HUDEP-2 (cell line): ENCODE data around the gene JADE3.

Experiments used
- DNase-seq, 76 experiments: peaks; one replicate each; lab custom pipeline; 2025; ENCODE audit not compliant: unreplicated experiment in 76 of 76; lab: John Stamatoyannopoulos, UW

JADE3 gene

DNA sequence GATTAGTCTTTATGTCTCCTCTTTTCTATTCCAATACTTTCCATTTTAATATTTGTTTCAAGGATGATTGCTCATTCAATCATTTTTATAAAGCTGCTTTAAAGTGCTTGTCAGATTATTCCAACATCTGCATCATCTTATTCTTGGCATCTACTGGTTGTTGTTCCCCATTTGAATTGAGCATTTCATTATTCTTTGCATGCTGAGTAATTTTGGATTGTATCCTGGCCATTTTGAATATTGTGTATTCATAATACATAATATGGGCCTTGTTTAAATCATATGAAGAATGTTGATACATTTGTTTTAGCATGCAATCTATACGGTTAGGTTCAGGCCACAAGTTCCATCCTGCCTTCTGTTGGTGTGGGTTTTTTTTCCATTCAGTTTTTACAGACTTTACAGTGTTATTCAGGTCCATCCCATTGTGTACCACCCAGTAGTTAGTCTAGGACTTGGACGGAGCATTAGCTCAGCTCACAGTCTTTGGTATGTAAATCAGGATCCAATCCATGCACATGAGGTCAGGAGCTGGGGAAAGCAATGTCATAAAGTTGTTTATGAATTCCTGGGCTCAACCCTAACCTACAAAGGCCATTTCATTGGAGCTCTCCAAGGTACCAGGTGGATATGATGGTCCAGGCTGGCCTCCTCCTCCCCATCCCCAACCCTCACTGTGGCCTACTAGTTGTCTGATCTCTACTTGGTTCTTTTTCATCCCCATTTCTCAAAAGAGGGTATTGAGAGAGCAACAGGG is 186.3 kb downstream of the JADE3 start:
- no peak for DNase-seq

DNA sequence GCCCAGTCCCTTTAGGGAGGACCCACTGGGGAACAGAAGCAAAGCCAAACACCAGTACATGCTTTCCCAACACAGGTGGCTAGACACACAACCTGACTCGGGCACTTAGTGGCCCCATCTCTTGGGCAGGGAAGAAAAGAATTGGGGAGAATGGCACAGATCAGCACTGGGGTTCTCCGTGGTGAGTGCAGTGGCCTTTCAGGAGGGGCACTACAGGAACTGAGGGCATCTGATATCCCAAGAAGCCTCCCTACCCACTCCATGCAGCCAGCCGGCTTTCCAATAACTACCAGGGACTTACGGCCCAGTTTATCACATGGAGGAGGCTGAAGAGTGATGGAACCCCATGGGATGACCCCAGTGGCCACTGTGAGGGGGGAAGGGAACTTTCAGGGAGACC is 189.0 kb downstream of the JADE3 start:
- DNase-seq = no peak
